Pancreas (tissue), 10 donors: ENCODE results near the gene RGMA. TPM values are rescaled to one million over a fixed set of nuclear protein-coding genes. Genes with fewer than 3 reads are reported as not detected.

Experiments
- ATAC-seq, 4 donors: fragments of 200-7000 bp; cut with Tn5 transposase; one replicate each; pipeline versions ENCODE4 v1.8.0 to v1.9.1; 2020; ENCODE audit warnings: mild to moderate bottlenecking in 4 of 4, moderate library complexity in 4 of 4
- DNase-seq, 6 donors: peaks; one replicate each; pipeline ENCODE4 v3.0.0-alpha.2; 2020
- FAIRE-seq: peaks from 2 replicates; lab custom pipeline; 2012; peaks lifted over from hg19 to GRCh38; lab: Jason Lieb, UNC
- H3K27ac ChIP-seq, 4 donors: fragments of 200-600 bp; sonication (generic); 1 replicate in 3 of 4; 2 replicates in 1 of 4; pipeline versions ENCODE4 v1.5.0 to v1.8.0; 2020
- H3K27me3 ChIP-seq, 4 donors: fragments of 200-600 bp; one replicate each; pipeline ENCODE4 v1.8.0; 2021
- H3K36me3 ChIP-seq, 3 donors: fragments of 200-600 bp; sonication (generic) in 1 of 3; one replicate each; pipeline versions ENCODE4 v1.5.0 to v1.8.0; 2020 to 2021
- H3K4me1 ChIP-seq, 3 donors: fragments of 200-600 bp; one replicate each; pipeline ENCODE4 v1.8.0; 2021
- H3K4me3 ChIP-seq, 4 donors: fragments of 200-600 bp; sonication (generic) in 2 of 4; one replicate each; pipeline versions ENCODE4 v1.5.0 to v1.8.0; 2020 to 2021
- H3K9me3 ChIP-seq, 4 donors: fragments of 200-600 bp; one replicate each; pipeline ENCODE4 v1.8.0; 2021
- CTCF ChIP-seq, 4 donors: fragments of 200-600 bp; sonication (generic) in 3 of 4; IDR thresholded peaks; one replicate each; pipeline versions ENCODE4 v1.5.0 to v1.8.0; 2021; ENCODE audit warnings: antibody characterized with exemption in 4 of 4
- WGBS, 2 donors: extraction: QIAGEN DNeasy Blood & Tissue Kit; methylation state at CpG; one replicate each; pipeline ENCODE4 v1.1.7; 2013; 5-methylcytosine and 5-hydroxymethylcytosine counted together
- intact Hi-C, 3 donors: fragments of 100-400 bp; cut with DNase I; formaldehyde crosslinking; loops; one replicate each; pipeline versions ENCODE4 v1.11.1 to v1.14.2; 2022
- polyA plus RNA-seq, 2 donors: library from polyadenylated mRNA; stranded (reverse); fragments of 200-250 nt; gene quantifications; one replicate each; pipeline ENCODE4 v1.2.3, GENCODE V29; 2013
- total RNA-seq, 6 donors: library from RNA; stranded (reverse); fragmentation: NEBNext Ultra II Directional in 4 of 6; extraction: Animal tissue kit (Norgen Biotek cat#: 25700) in 4 of 6; gene quantifications; one replicate each; pipeline versions ENCODE4 v1.2.1 to v1.2.4, GENCODE V29; 2021 to 2023
- donor health status: healthy with polysubstance abuse.
- donor health status: DM: no; HTN: no; CAD: no; lungs with moderate emphysema.
- donor health status: DM: no; HTN: no; CAD: no.
- donor health status: control.
- donor health status: control.
- donor health status: Bipolar disorder and iron deficiency.
- donor health status: DM: yes; HTN: yes; CAD: no.
- donor health status: DM: no; HTN: no; CAD: no.
- donor health status: DM: no; HTN: no; CAD: no.
- donor health status: DM: yes; HTN: yes; CAD: no.

Gene RGMA
- total and polyA plus RNA-seq, 8 donors = 3.7 to 14.3 (median 6.8) TPM

- no peaks in the 10 kb centered on the region for H3K9me3 ChIP-seq
- intact Hi-C loops = no loop called here
These were observed 7.6 kb downstream of the RGMA start for GRCh38 chr15:93081399-93081798.

GRCh38 chr15:93080451-93080850 lies 8.6 kb downstream of the RGMA start:
- Histone ChIP-seq H3K9me3 (no peaks in the 10 kb centered on the region), H3K27ac (no peak overlapping the region), H3K4me3 (no peak overlapping the region), H3K27me3 (no peaks in the 10 kb centered on the region), H3K36me3 (no peaks in the 10 kb centered on the region), H3K4me1 (no peaks in the 10 kb centered on the region)
- FAIRE-seq = no peak
- intact Hi-C loops = no loop called here
- ATAC-seq = no peak
- DNase-seq = no peak
- TF ChIP-seq CTCF (IDR thresholded peaks at IDR 0.05) = no peak
- WGBS, 2 donors = 56 to 67% methylated on average over 6 of the region's 6 CpGs

More at GRCh38 chr15:93081399-93081798, 7.6 kb downstream of the RGMA start:
- no peak overlapping the region for H3K27ac ChIP-seq
- no peaks in the 10 kb centered on the region for H3K4me1 ChIP-seq
- TF ChIP-seq CTCF (IDR thresholded peaks at IDR 0.05) = no peak
- H3K27me3 ChIP-seq = peaks cover 0 to 3% (median 0%) of the 10 kb centered on the region in 4 donors
- FAIRE-seq = no peak
- DNase-seq = no peak
- WGBS, 2 donors = 85% methylated on average over 5 of the region's 5 CpGs
- no peak overlapping the region for H3K4me3 ChIP-seq
- ATAC-seq = no peak
- no peaks in the 10 kb centered on the region for H3K36me3 ChIP-seq

- Histone ChIP-seq H3K4me3 (no peak overlapping the region), H3K36me3 (no peaks in the 10 kb centered on the region), H3K27ac (no peak overlapping the region), H3K27me3 (no peaks in the 10 kb centered on the region), H3K4me1 (no peaks in the 10 kb centered on the region), H3K9me3 (no peaks in the 10 kb centered on the region)
- no peak for TF ChIP-seq CTCF (IDR thresholded peaks at IDR 0.05)
- 88% methylated on average over 5 of the region's 5 CpGs for WGBS, 2 donors
- no peak for FAIRE-seq
- DNase-seq = no peak
- ATAC-seq = no peak
- intact Hi-C loops = no loop called here
These were observed 12.1 kb downstream of the RGMA start for GRCh38 chr15:93076875-93077274.

- Histone ChIP-seq H3K4me3 (no peak overlapping the region), H3K4me1 (no peaks in the 10 kb centered on the region), H3K27ac (no peak overlapping the region), H3K27me3 (no peaks in the 10 kb centered on the region), H3K36me3 (no peaks in the 10 kb centered on the region), H3K9me3 (no peaks in the 10 kb centered on the region)
- intact Hi-C loops = no loop called here
- WGBS, 2 donors = 79 to 95% methylated on average over 1 of the region's 1 CpG
- ATAC-seq (no peak), DNase-seq (no peak), FAIRE-seq (no peak)
- TF ChIP-seq CTCF (IDR thresholded peaks at IDR 0.05) = no peak
These were observed 12.8 kb downstream of the RGMA start for GRCh38 chr15:93076217-93076616.

- TF ChIP-seq CTCF (IDR thresholded peaks at IDR 0.05) = no peak
- FAIRE-seq (no peak), DNase-seq (no peak), ATAC-seq (no peak)
- H3K4me3 ChIP-seq = no peak overlapping the region
- 72 to 74% methylated on average over 13 of the region's 13 CpGs for WGBS, 2 donors
- no peaks in the 10 kb centered on the region for H3K9me3 ChIP-seq
- no peaks in the 10 kb centered on the region for H3K27me3 ChIP-seq
- H3K4me1 ChIP-seq = no peaks in the 10 kb centered on the region
- intact Hi-C loops = no loop called here
- H3K27ac ChIP-seq = no peak overlapping the region
- H3K36me3 ChIP-seq = no peaks in the 10 kb centered on the region
These were observed 14.4 kb downstream of the RGMA start for GRCh38 chr15:93074599-93074998.
